Left ventricle myocardium inferior (tissue), 1 donor: Measurements from ENCODE around the gene SIK3. TPM values are rescaled to one million over a fixed set of nuclear protein-coding genes. Genes with fewer than 3 reads are reported as not detected.

Experiments used
- DNase-seq: peaks from one replicate; pipeline ENCODE4 v3.0.0-alpha.2; 2020
- H3K27ac ChIP-seq: fragments of 200-600 bp; replicated peaks from 2 replicates; pipeline ENCODE4 v1.8.0; 2021
- H3K27me3 ChIP-seq: fragments of 200-600 bp; 2 replicates; pipeline ENCODE4 v1.8.0; 2021; ENCODE audit warnings: low read depth
- H3K36me3 ChIP-seq: fragments of 200-600 bp; 2 replicates; pipeline ENCODE4 v1.8.0; 2021
- H3K4me1 ChIP-seq: fragments of 200-600 bp; 2 replicates; pipeline ENCODE4 v1.8.0; 2021
- H3K4me3 ChIP-seq: fragments of 200-600 bp; 2 replicates; pipeline ENCODE4 v1.8.0; 2021; ENCODE audit warnings: mild to moderate bottlenecking, moderate library complexity
- H3K9me3 ChIP-seq: fragments of 200-600 bp; replicated peaks from 2 replicates; pipeline ENCODE4 v1.8.0; 2021
- intact Hi-C: fragments of 100-400 bp; cut with micrococcal nuclease; formaldehyde crosslinking; loops from one replicate; pipeline ENCODE4 v1.11.0; 2022
- total RNA-seq: library from RNA; stranded (reverse); fragmentation: NEBNext Ultra II Directional; extraction: Animal tissue kit (Norgen Biotek cat#: 25700); gene quantifications from one replicate; pipeline ENCODE4 v1.2.1, GENCODE V29; 2021
- TF ChIP-seq, protein P1 (sequence below): fragments of 200-600 bp; IDR thresholded peaks from 2 replicates; pipeline ENCODE4 v1.8.0; 2021; ENCODE audit warnings: antibody characterized with exemption, mild to moderate bottlenecking, borderline replicate concordance
- donor health status: DM: no; HTN: yes; CAD: no; lungs with severe emphysema.

Gene SIK3
- total RNA-seq, 1 donor from 2014 or later = 36.3 TPM

DNA sequence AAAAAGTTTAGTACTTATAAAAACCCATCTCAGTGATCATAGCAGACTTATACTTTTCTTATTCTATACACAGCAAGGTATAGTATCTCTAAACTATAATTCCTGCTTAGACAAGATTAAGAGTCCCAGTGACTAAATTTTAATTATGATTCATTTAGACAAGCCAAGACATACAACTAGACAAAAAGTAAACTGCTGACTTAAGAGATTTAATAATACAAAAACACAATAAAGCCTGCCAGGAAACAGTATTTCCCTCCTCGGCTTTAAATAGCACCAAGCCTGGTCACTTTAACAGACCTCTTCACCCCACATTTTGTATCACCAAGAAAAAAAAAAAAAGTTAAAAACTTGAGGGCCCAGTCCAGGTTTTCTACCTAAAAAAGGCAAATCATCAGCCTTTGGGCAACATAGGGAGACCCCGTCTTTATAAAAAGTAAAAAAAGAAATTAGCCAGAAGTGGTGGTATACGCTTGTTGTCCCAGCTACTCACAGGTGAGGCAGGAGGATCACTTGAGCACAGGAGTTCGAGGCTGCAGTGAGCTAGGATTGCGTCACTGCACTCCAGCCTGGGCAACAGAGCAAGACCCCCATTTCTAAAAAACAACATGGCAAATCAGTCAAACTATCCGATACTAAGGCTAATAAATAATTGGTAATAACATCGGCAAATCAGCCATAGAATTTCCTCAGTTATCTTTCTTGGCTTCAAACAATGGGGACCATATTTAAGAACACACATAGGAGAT lies 53.8 kb downstream of the SIK3 start:
- intact Hi-C loops = no loop called here
- H3K9me3 ChIP-seq = no peaks in the 10 kb centered on the region
- no peaks in the 10 kb centered on the region for H3K36me3 ChIP-seq
- H3K4me3 ChIP-seq = peak overlapping the region; percentile 9
- DNase-seq = no peak
- H3K27me3 ChIP-seq = no peaks in the 10 kb centered on the region
- H3K4me1 ChIP-seq = peaks cover 63% of the 10 kb centered on the region
- TF ChIP-seq, protein P1, sequence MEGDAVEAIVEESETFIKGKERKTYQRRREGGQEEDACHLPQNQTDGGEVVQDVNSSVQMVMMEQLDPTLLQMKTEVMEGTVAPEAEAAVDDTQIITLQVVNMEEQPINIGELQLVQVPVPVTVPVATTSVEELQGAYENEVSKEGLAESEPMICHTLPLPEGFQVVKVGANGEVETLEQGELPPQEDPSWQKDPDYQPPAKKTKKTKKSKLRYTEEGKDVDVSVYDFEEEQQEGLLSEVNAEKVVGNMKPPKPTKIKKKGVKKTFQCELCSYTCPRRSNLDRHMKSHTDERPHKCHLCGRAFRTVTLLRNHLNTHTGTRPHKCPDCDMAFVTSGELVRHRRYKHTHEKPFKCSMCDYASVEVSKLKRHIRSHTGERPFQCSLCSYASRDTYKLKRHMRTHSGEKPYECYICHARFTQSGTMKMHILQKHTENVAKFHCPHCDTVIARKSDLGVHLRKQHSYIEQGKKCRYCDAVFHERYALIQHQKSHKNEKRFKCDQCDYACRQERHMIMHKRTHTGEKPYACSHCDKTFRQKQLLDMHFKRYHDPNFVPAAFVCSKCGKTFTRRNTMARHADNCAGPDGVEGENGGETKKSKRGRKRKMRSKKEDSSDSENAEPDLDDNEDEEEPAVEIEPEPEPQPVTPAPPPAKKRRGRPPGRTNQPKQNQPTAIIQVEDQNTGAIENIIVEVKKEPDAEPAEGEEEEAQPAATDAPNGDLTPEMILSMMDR = no peak
- peak overlapping the region; percentile 54 for H3K27ac ChIP-seq

DNA sequence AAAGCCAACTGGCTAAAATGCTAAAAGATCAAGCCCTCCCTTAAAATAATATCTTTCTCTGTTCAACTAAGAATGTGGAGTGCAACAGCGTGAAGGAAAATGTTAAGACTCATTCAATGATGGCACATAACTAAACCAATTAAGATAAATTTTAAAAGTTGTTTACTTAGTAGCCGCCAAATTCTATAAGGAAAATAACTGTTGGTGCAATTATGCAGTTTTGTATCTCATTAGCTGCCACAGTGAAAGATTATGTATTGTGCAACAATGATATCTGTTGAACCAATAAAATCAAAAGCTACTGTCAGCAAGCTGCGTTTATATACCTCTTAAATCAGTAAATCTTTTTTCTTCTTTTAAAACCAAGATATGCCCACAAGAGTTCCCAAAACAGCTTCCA lies 55.5 kb downstream of the SIK3 start:
- Histone ChIP-seq H3K27ac (no peak overlapping the region), H3K4me3 (no peak overlapping the region), H3K9me3 (no peaks in the 10 kb centered on the region), H3K27me3 (no peaks in the 10 kb centered on the region), H3K4me1 (peaks cover 71% of the 10 kb centered on the region), H3K36me3 (no peaks in the 10 kb centered on the region)
- TF ChIP-seq, protein P1 = no peak
- DNase-seq = no peak
- intact Hi-C loops = no loop called here

DNA sequence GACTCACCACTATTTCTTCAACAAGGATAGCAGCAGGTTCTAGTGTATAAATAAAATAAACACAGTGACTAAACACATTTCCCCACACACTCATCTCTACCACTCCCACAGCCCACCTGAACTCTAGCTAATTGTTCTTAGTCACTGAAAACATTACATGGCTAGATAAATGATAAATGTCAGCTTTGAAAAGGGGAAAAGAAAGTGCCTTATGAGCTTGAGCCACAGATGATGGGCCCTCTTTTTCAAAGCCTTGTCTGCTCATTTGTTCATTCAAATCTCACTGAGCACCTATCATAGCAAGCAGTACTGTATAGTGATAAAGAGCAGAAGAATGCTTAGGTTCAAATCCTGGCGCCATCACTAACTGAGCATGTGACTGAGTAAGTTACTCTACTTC lies 58.3 kb downstream of the SIK3 start:
- Histone ChIP-seq H3K27ac (no peak overlapping the region), H3K4me1 (peaks cover 70% of the 10 kb centered on the region), H3K4me3 (no peak overlapping the region), H3K27me3 (no peaks in the 10 kb centered on the region), H3K9me3 (no peaks in the 10 kb centered on the region), H3K36me3 (no peaks in the 10 kb centered on the region)
- TF ChIP-seq, protein P1 = no peak
- intact Hi-C loops = no loop called here
- no peak for DNase-seq

DNA sequence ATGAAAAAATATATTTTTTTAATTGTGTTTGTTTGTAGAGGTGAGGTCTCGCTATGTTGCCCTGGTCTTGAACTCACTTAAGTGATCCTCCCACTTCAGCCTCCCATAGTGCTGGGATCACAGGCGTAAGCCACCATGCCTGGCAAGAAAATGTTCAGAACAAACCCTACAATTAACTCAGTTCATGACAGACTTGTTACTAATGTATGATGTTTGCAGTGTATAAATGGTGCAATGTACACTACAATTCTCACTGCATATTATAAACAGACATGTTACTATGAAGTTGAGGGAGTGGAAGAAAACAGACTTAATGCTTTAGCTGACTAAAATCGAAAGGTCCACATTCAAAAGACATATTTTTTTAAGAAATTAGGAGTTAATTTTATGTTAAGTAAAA lies 59.0 kb downstream of the SIK3 start:
- H3K4me1 ChIP-seq = peaks cover 64% of the 10 kb centered on the region
- intact Hi-C loops = no loop called here
- no peaks in the 10 kb centered on the region for H3K36me3 ChIP-seq
- H3K9me3 ChIP-seq = no peaks in the 10 kb centered on the region
- no peak overlapping the region for H3K27ac ChIP-seq
- H3K4me3 ChIP-seq = no peak overlapping the region
- TF ChIP-seq, protein P1 = no peak
- no peak for DNase-seq
- H3K27me3 ChIP-seq = no peaks in the 10 kb centered on the region

DNA sequence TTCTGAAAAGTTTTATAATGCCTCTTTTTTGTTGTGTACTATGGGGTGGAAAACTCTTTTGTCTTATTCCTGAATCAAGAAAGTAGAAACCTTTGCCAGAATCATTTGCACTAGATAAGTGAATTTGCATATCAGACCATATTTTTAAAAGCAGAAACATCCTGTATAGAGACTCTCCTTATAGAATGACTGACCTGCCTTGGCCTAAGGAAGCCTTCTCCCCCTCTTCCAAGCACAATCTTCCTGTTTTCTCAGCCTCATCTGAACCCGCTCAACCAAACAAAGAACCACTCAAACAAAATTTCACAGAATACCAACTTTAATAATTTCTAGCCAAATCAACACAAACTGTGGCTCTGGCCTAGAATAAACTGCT lies 60.3 kb downstream of the SIK3 start:
- peaks cover 55% of the 10 kb centered on the region for H3K4me1 ChIP-seq

More for the DNA sequence above, 60.3 kb downstream of the SIK3 start:
- no peak for DNase-seq
- TF ChIP-seq, protein P1 = no peak
- H3K9me3 ChIP-seq = no peaks in the 10 kb centered on the region
- H3K27me3 ChIP-seq = no peaks in the 10 kb centered on the region
- intact Hi-C loops = no loop called here
- no peak overlapping the region for H3K4me3 ChIP-seq
- no peaks in the 10 kb centered on the region for H3K36me3 ChIP-seq
- no peak overlapping the region for H3K27ac ChIP-seq
